ENCODE data around the gene PABPN1L.
"Not testable (repeated sequence)": the region's sequence is repeated elsewhere in the genome, so short reads cannot be mapped to it uniquely, and the experiment has no call there.

PABPN1L gene

DNA sequence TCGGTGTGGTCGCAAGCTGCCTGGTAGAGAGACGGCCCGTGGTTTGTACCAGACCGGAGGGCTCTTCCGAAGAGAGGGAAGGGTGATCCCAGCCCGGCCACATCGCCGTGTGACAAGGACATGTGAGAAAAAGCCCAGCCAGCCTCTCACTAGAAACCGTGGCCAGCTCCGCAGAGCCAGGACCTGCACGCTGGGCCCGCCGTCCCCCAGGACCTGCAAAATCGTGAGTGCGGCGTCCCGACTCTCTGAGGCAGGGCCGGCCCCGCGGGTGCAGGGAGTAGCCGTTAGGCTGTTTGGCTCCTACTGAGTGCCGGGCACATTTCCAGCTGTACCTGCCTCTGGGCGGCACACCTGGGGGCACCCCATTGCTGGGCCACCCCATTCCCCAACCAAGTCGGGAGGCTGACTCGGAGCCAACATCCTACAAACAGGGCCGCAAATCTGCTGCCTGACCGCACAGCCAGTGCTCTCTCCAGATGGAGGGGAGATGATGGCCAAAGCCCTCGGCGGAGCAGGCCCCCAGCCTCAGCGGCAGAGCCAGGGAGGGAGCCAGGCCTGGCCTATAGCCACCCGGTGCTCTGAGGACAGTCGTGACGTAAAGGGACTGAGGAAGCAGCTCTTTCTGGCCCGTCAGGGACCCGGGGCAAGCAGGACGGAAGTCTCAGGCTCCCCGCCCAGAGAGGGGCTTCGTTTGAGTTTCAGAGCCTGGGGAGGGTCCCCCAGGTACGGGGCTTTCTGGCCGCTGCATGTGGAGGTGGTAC, 33.6 kb upstream of the PABPN1L start:
- no peak for DNase-seq

DNA sequence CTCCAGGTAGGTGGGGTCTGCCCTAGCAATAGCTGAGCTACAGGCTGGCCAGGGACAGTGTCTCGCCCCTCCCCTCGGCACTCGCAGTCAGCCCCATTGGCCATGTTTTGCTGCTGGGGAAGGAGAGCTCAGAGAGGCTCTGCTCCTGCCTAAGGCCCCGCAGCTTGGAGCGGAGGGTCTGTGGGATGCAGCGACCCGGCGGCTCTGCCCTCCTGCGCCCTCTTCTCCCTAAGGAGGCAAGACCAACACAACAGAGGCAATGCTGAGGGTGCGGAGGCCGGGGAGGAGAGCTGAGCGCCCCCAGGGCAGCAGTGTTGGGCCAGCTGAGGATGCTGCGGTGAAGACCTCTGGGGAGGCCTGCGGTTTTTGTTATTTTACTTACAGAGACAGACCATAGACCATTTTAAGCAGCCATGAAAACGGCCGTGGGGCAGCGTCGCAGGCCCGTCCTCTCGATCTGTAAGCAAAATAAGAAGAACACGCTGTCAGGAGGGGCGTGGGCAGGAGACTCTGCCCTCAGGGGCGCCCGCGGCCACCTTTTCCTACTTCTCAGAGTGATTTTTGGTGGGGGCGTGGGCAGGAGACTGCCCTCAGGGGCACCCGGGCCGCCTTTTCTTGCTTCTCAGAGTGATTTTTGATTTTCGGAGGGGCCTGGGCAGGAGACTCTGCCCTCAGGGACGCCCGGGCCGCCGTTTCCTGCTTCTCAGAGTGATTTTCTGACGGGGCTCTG, 31.4 kb upstream of the PABPN1L start:
- no peak for DNase-seq

- no peak for DNase-seq
Measured at GRCh38 chr16:88896238-88897070, 30.0 kb upstream of the PABPN1L start.

DNA sequence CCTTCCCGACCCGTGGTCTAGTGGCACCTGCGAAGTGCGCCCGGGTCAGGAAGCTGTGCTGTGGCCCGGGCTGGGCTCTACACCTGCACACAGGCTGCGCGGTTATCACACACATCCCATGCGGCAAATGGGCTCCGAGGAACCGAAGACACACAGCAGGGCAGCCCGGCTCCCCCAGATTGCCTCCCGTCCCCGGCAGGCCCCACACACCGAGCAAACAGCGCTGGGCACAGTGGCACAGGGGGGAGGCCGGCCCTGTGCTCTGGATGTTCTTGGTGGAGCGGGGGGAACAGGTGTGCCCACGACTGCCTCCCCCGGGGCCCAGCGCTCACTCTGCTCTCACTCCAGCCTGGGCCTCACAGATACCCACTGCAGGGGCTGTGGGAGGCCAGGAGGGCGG, 28.9 kb upstream of the PABPN1L start:
- DNase-seq, result no peak

DNA sequence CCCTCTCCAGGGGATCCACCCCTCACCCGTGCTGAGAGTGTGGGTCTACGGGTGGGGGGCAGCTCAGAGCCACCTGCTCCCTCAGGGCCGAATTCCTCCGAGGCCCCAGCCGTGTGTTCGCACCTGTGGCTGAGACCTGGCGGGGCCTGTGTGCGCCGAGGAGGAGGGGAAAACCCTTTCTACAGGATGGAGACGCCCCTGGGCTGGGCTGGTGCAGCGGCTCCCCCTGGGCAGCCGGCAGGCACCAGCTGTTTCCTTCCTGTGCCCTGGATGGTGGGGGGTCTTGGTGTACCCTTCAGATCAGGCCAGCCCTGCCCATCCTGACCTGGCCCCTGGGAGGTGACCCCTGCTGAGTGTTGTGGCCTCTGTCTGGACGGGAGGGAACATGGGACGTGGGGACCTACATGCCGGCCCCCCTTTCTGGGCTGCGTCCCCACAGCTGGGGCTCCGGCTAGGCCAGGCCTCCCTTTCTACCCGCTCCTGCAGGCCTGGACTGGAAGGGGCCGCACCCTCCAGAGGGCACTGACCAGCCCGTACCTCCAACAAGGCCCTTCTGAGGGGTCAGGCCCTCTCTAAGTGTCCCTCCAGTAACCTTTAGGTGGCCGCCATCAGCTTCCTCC, 28.3 kb upstream of the PABPN1L start:
- DNase-seq, result no peak

DNA sequence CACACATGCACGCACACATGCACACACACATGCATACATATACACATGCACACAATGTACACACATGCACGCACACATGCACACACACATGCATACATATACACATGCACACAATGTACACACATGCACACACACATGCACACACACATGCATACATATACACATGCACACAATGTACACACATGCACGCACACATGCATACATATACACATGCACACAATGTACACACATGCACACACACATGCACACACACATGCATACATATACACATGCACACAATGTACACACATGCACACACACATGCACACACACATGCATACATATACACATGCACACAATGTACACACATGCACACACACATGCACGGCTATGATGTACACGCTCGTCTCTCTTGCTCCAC, 27.8 kb upstream of the PABPN1L start:
- not testable (repeated sequence) for DNase-seq

DNA sequence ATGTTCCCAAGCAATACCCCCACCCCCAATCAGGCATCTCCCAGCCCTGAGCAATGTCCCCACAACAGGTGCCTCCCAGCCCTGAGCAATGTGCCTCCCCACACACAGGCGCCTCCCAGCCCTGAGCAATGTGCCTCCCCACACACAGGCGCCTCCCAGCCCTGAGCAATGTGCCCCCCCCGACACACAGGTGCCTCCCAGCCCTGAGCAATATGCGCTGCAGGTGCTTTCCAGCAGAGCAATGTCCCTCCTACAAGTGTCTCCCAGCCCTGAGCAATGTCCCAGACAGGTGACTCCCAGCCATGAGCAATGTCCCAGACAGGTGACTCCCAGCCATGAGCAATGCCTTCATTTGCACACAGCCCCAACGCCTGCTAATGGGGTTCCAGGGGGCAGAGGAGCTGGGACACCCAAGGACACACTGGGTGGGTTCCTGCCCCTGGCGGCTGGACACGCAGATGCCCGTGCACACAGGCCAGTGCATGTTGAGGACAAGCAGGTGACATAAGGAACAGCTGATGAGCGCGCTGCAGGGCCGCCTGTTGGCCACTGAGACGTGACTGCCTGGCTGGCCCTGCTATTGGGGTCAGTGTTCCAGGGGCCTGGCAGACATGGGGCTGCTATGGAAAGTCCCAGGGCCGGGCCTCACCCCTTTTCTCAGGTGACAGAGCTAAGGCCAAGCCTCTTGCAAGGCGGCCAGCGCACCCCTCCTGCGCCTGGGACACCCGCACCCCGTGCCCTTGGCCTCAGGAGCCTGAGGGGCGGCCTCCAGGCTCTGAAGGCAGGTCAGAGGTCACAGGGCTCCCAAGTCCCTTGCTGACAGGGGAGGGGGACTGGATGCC, 26.9 kb upstream of the PABPN1L start:
- DNase-seq, result no peak

GRCh38 chr16:88892065-88892464, 25.6 kb upstream of the PABPN1L start:
- no peak for DNase-seq

- no peak for DNase-seq
Measured at GRCh38 chr16:88891083-88891482, 24.6 kb upstream of the PABPN1L start.

DNA sequence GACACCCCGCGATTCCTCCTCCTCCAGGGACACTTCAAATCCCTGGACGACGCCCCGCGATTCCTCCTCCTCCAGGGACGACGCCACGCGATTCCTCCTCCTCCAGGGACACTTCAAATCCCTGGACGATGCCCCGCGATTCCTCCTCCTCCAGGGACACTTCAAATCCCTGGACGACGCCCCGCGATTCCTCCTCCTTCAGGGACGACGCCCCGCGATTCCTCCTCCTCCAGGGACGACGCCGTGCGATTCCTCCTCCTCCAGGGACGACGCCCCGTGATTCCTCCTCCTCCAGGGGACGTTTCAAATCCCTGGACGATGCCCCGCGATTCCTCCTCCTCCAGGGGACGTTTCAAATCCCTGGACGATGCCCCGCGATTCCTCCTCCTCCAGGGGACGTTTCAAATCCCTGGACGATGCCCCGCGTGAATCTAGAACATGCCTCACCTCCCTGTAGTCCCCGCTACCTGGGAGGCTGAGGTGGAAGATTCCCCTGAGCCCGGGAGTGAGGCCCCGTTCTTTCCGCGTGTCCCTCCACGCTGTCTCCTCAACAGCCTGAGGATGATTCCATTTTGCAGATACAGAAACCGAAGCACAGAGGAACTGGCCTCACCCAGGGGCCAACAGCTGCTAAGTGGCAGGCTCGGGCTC, 23.4 kb upstream of the PABPN1L start:
- DNase-seq, result not testable (repeated sequence)

- DNase-seq, result no peak
Measured at GRCh38 chr16:88888461-88889387, 22.3 kb upstream of the PABPN1L start.

DNA sequence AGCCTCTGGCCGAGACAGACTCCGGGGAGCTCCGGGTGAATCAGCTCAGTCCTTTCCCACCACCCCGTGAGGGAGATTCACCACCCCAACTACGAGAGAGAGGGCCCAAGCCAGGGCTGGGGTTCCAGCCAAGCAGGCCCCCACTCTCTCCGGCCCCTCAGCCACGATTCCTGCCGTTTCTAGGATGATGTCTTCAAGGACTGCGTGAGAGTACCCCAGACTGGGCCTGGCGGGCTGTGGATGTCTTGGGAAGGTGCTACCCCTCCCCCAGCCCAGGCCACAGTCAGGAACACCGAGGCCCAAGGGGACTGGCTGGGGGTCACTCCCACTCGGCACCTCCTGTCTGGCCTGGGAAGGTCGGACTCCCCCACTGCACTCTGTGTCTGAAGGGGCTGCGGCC, 21.6 kb upstream of the PABPN1L start:
- no peak for DNase-seq

DNA sequence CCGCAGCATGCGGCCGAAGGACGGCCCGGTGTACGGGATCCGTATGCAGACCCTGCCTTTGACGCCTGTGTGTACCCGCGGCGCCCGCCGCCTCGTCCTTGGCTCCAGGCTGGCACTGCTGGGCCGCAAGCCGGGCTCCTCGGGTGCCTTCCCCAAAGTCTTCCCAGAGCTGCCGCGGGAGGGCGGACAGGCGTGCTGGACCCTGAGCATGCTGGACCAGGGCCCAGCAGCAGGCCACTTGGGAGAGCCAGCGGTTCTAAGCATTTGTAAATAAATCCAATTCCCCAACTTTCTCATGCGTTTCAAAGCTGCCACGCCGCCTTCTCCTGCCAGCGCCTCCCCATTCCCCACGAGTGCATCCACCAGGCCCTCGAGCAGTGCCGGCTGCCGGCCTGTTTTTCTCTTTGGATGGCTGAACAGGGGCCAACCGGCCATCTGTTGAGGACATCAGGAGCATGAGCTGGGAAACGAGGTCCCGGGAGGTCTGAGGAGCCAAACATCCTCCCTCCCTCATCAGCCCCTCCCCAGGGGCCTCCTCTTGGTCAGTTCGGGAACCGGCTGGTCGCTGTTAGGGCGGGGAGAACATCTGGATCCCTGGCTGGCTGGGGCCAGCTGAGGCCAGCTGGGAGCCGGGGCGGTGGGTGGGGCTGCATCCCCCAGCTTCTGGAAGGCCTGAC, 20.5 kb upstream of the PABPN1L start:
- no peak for DNase-seq

GRCh38 chr16:88886420-88886844, 20.0 kb upstream of the PABPN1L start:
- no peak for DNase-seq

GRCh38 chr16:88885693-88886280, 19.3 kb upstream of the PABPN1L start:
- no peak for DNase-seq

DNA sequence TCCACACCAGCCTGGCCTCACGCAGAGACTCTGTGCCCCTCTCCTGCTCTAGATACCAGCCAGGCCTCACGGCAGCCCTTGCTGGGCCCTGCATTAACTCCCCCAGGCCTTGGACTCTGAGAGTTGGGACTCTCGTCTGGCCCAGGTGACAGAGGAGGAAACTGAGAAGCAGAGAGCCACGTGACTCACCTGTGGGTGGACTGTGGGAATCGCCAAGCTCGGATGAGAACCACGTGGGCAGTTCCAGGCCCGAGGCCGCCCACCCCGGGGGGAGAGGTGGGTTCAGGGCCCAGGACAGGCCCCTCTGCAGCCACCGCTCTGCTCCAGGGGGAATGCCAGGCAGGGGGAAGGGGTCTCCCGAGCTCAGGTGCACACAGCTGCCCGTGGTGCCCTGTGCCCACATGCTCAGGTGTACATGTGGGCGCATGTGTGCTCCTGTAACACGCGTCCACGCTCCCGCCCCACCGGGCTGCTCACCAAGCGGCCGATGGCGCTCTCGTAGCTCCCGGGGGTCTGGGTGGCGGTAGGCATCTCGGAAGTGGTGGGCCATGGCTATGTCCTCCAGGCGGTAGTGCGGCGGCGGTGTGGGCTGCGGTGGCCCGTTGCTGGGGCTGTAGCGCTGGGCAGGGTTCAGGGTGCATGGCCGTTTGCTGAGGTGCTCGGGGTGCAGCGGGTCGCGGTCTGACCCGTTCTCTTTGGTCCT, 18.3 kb upstream of the PABPN1L start:
- DNase-seq, result no peak

DNA sequence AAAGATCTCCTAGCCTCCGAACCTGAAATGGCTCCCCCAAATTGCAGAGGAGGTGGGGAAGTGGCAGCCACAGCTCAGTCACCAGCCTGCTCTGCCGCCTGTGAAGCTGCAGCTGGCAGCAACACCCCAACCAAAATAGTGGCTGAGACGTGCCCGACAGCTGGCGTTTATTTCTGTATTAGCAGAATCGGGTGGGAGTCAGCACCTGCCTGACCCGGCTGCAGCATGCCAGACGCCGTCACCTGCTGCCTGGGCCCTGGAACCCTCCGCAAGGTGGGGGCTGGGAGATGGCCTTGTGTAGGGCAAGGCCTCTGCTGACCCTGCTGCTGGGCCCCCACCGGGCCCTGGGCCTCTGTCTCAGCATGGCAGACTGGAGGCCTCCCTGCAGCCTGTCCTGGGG, 17.5 kb upstream of the PABPN1L start:
- no peak for DNase-seq

GRCh38 chr16:88883117-88883895, 16.8 kb upstream of the PABPN1L start:
- no peak for DNase-seq

Measured in NCI-H2081 treated with DMSO at 0.1 percent for 48 hours (cell line).